Stimulated activated CD4-positive, alpha-beta T cell treated with anti-CD3 and anti-CD28 coated beads, Interleukin-4, amount 100 ng/mL, for 24 hours (primary cell): Measurements from ENCODE around the gene XYLT2.
A peak's percentile ranks its signal among the peaks of the same experiment; 100 is the strongest.
"Not testable (repeated sequence)": the region's sequence is repeated elsewhere in the genome, so short reads cannot be mapped to it uniquely, and the experiment has no call there.

Source experiments
- DNase-seq: peaks from one replicate; pipeline ENCODE4 v3.0.0-alpha.2; 2020

XYLT2 gene

GRCh38 chr17:50345432-50346312 lies at the start of gene XYLT2:
TSS of gene XYLT2 (plus strand) at chr17:50346126. CDS start at chr17:50346141, 15 bp downstream.
- DNase-seq = peak; percentile 89

GRCh38 chr17:50297407-50297865 lies 48.5 kb upstream of the XYLT2 start:
- DNase-seq = peak; percentile 86

- DNase-seq = no peak
Measured at GRCh38 chr17:50298018-50298417, 47.9 kb upstream of the XYLT2 start.

GRCh38 chr17:50299776-50300175 lies 46.1 kb upstream of the XYLT2 start:
- DNase-seq = no peak

- not testable (repeated sequence) for DNase-seq
Measured at GRCh38 chr17:50300824-50301223, 45.1 kb upstream of the XYLT2 start.

GRCh38 chr17:50301891-50302584 lies 43.9 kb upstream of the XYLT2 start:
- DNase-seq = no peak

- no peak for DNase-seq
Measured at GRCh38 chr17:50303051-50303450, 42.9 kb upstream of the XYLT2 start.

- DNase-seq = no peak
Measured at GRCh38 chr17:50303596-50303995, 42.3 kb upstream of the XYLT2 start.

GRCh38 chr17:50304781-50305404 lies 41.0 kb upstream of the XYLT2 start:
- DNase-seq = no peak

- no peak for DNase-seq
Measured at GRCh38 chr17:50307654-50308053, 38.3 kb upstream of the XYLT2 start.

- DNase-seq = no peak
Measured at GRCh38 chr17:50308666-50309065, 37.3 kb upstream of the XYLT2 start.

GRCh38 chr17:50310455-50311111 lies 35.3 kb upstream of the XYLT2 start:
- no peak for DNase-seq

GRCh38 chr17:50311112-50311460 lies 34.8 kb upstream of the XYLT2 start:
- no peak for DNase-seq

- DNase-seq = no peak
Measured at GRCh38 chr17:50311483-50311882, 34.4 kb upstream of the XYLT2 start.

- no peak for DNase-seq
Measured at GRCh38 chr17:50312308-50312707, 33.6 kb upstream of the XYLT2 start.

- DNase-seq = no peak
Measured at GRCh38 chr17:50314456-50315011, 31.4 kb upstream of the XYLT2 start.

- no peak for DNase-seq
Measured at GRCh38 chr17:50316016-50316587, 29.8 kb upstream of the XYLT2 start.

- DNase-seq = not testable (repeated sequence)
Measured at GRCh38 chr17:50316660-50317059, 29.3 kb upstream of the XYLT2 start.

GRCh38 chr17:50317121-50317520 lies 28.8 kb upstream of the XYLT2 start:
- DNase-seq = no peak

- DNase-seq = no peak
Measured at GRCh38 chr17:50318501-50319285, 27.2 kb upstream of the XYLT2 start.

- DNase-seq = no peak
Measured at GRCh38 chr17:50319306-50320004, 26.5 kb upstream of the XYLT2 start.
